OCI-LY7 (cell line): ENCODE measurements around the gene ANKDD1A. TPM values are rescaled to one million over a fixed set of nuclear protein-coding genes. Genes with fewer than 3 reads are reported as not detected.

Source experiments
- BruUV-seq: library from RNA; stranded (reverse); fragments of 400-500 nt; replicated peaks from 2 replicates; lab custom pipeline; 2021; lab: Mats Ljungman, UMichigan
- CTCF ChIA-PET: fragments of 300-600 bp; sonication (Branson Sonifier 250); formaldehyde crosslinking; loops from one replicate; lab custom pipeline; 2022; ENCODE audit warnings: antibody characterized with exemption; ENCODE audit not compliant: unreplicated experiment; lab: Charles Lee
- POLR2A ChIA-PET: fragments of 300-600 bp; sonication (Branson Sonifier 250); formaldehyde crosslinking; loops from one replicate; lab custom pipeline; 2022; ENCODE audit warnings: antibody characterized with exemption; lab: Charles Lee
- DNase-seq: peaks from one replicate; pipeline ENCODE4 v3.0.0-alpha.2; 2015; ENCODE audit warnings: low spot score
- H2AFZ ChIP-seq: fragments of 200-600 bp; sonication (generic), shearing (Covaris generic); 2 replicates; pipeline ENCODE4 v1.6.1; 2014; ENCODE audit warnings: mild to moderate bottlenecking, antibody characterized with exemption, low read length, moderate library complexity
- H3K27ac ChIP-seq: fragments of 200-600 bp; sonication (generic); 2 replicates; pipeline ENCODE4 v1.5.1; 2014; ENCODE audit warnings: mixed run types, low read depth, mild to moderate bottlenecking, moderate library complexity, low read length, inconsistent platforms; ENCODE audit not compliant: poor library complexity, severe bottlenecking
- H3K36me3 ChIP-seq: fragments of 200-600 bp; sonication (generic); 2 replicates; pipeline ENCODE4 v1.6.1; 2014; ENCODE audit warnings: mild to moderate bottlenecking, antibody characterized with exemption, low read length, moderate library complexity, mixed read lengths; ENCODE audit not compliant: insufficient read depth
- H3K4me1 ChIP-seq: fragments of 200-600 bp; sonication (generic); 2 replicates; pipeline ENCODE4 v1.5.1; 2014; ENCODE audit warnings: mild to moderate bottlenecking, low read length; ENCODE audit not compliant: insufficient read depth, poor library complexity, severe bottlenecking
- H3K4me2 ChIP-seq: fragments of 200-600 bp; sonication (generic); 2 replicates; pipeline ENCODE4 v1.6.1; 2014; ENCODE audit warnings: mild to moderate bottlenecking, low read length
- H3K4me3 ChIP-seq: fragments of 200-600 bp; sonication (generic); 2 replicates; pipeline ENCODE4 v1.5.1; 2014; ENCODE audit warnings: mild to moderate bottlenecking, low read depth, low read length; ENCODE audit not compliant: poor library complexity, severe bottlenecking
- H3K79me2 ChIP-seq: fragments of 200-600 bp; sonication (generic); 2 replicates; pipeline ENCODE4 v1.6.1; 2016; ENCODE audit warnings: low read depth, mild to moderate bottlenecking, low read length, moderate library complexity, mixed read lengths; ENCODE audit not compliant: insufficient read depth
- H3K9me2 ChIP-seq: fragments of 200-600 bp; sonication (generic); 2 replicates; pipeline ENCODE4 v1.6.1; 2016; ENCODE audit warnings: mild to moderate bottlenecking, low read length, mixed read lengths; ENCODE audit not compliant: insufficient read depth
- H3K9me3 ChIP-seq: fragments of 200-600 bp; sonication (generic); 2 replicates; pipeline ENCODE4 v1.6.1; 2014; ENCODE audit warnings: mild to moderate bottlenecking, mixed run types, low read length, mixed read lengths
- H4K20me1 ChIP-seq: fragments of 200-600 bp; sonication (generic); 2 replicates; pipeline ENCODE4 v1.6.1; 2014; ENCODE audit warnings: mild to moderate bottlenecking, antibody characterized with exemption, low read length, moderate library complexity, mixed read lengths; ENCODE audit not compliant: insufficient read depth
- CTCF ChIP-seq: fragments of 200-600 bp; sonication (generic); conservative IDR thresholded peaks from 2 replicates; pipeline ENCODE4 v1.5.1; 2014; ENCODE audit warnings: mild to moderate bottlenecking, antibody characterized with exemption, low read length, moderate library complexity, mixed read lengths
- EZH2phosphoT487 ChIP-seq: fragments of 200-600 bp; sonication (generic); IDR thresholded peaks from 2 replicates; pipeline ENCODE4 v1.6.1; 2018; ENCODE audit warnings: low read depth, borderline replicate concordance, mild to moderate bottlenecking, mixed run types, antibody characterized with exemption, low read length, moderate library complexity, mixed read lengths
- intact Hi-C: fragments of 100-400 bp; cut with micrococcal nuclease; formaldehyde crosslinking; loops from one replicate; pipeline ENCODE4 v1.10.0; 2022; ENCODE audit not compliant: unreplicated experiment
- total RNA-seq, 2 experiments: library from RNA; depleted of rRNA in 1 of 2; stranded (reverse); fragments of >200 nt in 1 of 2; shearing (Covaris generic) in 1 of 2; gene quantifications; 2 replicates each; pipeline ENCODE4 v1.2.3, GENCODE V29; 2014 to 2022

The ANKDD1A gene
- total RNA-seq, 2 experiments from 2014 or later: 2.1 to 5.1 TPM

DNA sequence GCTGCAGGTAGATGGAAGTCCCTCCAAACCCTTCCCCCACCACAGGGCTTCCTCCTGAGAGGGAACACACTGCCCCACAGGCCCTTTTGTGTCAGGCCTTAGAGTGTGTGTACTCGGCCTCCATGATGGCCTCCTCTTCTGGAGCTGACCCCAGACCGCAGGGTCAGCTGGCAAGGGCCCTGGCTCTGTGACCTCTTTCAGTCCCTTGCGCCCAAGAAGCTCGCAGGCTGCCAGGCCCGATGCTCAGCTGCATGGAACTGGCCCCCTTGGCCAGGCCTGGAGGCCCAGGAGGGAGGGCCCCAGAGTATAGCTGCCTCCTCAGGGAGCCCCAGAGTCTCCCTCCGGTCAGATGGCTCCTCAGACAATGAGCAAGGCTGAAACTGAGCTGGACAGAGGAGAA is 23.4 kb upstream of the ANKDD1A start:
- CTCF ChIA-PET: no interaction called here
- no peak overlapping the region for H2AFZ ChIP-seq
- BruUV-seq: no TSS peak

DNA sequence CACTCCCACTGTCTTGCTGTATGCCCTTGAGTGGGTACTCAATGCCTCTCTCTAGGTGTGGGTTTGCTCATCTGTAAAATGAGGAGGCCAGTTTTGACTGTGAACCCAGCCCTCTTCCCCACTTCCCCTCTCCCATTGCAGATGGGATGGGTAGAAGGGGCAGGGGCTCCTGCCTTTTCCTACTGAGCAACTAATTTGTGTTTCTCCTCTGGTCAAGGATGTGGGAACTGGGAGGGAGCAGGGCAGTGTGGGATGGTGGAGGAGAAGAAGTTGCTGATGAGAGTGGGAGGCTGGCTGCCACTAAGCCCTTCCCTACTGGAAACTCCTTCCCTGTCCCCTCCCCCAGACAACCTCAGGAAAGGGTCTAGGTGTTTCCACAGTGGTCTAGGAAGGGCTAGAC is 20.1 kb upstream of the ANKDD1A start:
- H3K4me2 ChIP-seq: peak overlapping the region; percentile 96
- ChIA-PET CTCF (no interaction called here), POLR2A (interaction anchor here (0.6 kb wide), 1 partner anchor 52 kb away, joined by 3 read pairs; no protein-coding TSS in a partner anchor)
- H3K9me3 ChIP-seq: no peaks in the 10 kb centered on the region
- H3K4me1 ChIP-seq: peaks cover 51% of the 10 kb centered on the region
- DNase-seq: no peak
- no TSS peak for BruUV-seq
- peak overlapping the region; percentile 9 for H3K4me3 ChIP-seq
- TF ChIP-seq CTCF: no peak
- no peaks in the 10 kb centered on the region for H3K36me3 ChIP-seq
- peak overlapping the region; percentile 95 for H3K27ac ChIP-seq
- no peaks in the 10 kb centered on the region for H3K79me2 ChIP-seq
- intact Hi-C loops: loop anchor here (5.0 to 10.0 kb wide), 2 partner anchors 406 to 1417 kb away; partner anchors contain the start of gene RNU5A-1
- H4K20me1 ChIP-seq: no peaks in the 10 kb centered on the region
- no peaks in the 10 kb centered on the region for H3K9me2 ChIP-seq
- peak overlapping the region; percentile 57; the same call in 1 of the 2 replicates for H2AFZ ChIP-seq

More for the DNA sequence above, 23.4 kb upstream of the ANKDD1A start:
- intact Hi-C loops: no loop called here
- Histone ChIP-seq H3K4me1 (peaks cover 35% of the 10 kb centered on the region), H4K20me1 (no peaks in the 10 kb centered on the region), H3K36me3 (no peaks in the 10 kb centered on the region), H3K9me3 (no peaks in the 10 kb centered on the region), H3K9me2 (no peaks in the 10 kb centered on the region), H3K79me2 (no peaks in the 10 kb centered on the region), H3K27ac (no peak overlapping the region), H3K4me3 (no peak overlapping the region), H3K4me2 (no peak overlapping the region)
- POLR2A ChIA-PET: interaction anchor here (1.5 kb wide), 1 partner anchor 47 kb away, joined by 3 read pairs; no protein-coding TSS in a partner anchor
- DNase-seq: no peak
- TF ChIP-seq EZH2phosphoT487: no peak
- TF ChIP-seq CTCF: no peak

DNA sequence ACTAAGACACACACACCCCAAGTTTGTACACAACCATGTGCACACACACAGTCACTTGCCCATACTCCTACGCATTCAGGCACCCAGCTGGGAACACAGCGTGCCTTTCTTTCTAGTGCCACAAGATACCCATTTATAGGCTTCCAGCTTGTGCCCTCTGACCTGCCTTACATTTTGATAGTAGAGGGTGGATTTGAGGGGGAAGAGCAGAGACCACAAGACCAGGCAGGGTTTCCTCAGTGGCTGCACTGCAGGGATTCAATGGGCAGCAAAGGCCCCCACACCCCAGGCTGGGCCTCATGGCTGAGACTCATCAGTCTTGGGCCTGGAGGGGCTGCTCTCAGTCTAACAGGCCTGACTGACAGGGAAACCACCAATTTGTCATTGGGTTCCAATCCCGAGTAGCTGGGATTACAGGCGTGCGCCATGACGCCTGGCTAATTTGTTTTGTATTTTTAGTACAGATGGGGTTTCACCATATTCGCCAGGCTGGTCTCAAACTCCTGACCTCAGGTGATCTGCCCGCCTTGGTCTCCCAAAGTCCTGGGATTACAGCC is 18.8 kb upstream of the ANKDD1A start:
- POLR2A ChIA-PET: interaction anchor here (0.6 to 2.6 kb wide), 8 partner anchors 11 to 92 kb away, joined by 3 to 21 read pairs (median 5); partner anchors contain the start of genes PIF1 and PLEKHO2
- H3K4me2 ChIP-seq: peak overlapping the region; percentile 96
- CTCF ChIA-PET: no interaction called here
- H3K79me2 ChIP-seq: no peaks in the 10 kb centered on the region
- no peak for DNase-seq
- no TSS peak for BruUV-seq
- peak overlapping the region; percentile 95 for H3K27ac ChIP-seq
- no peaks in the 10 kb centered on the region for H4K20me1 ChIP-seq
- no peaks in the 10 kb centered on the region for H3K36me3 ChIP-seq
- H3K9me2 ChIP-seq: no peaks in the 10 kb centered on the region
- H3K4me1 ChIP-seq: peaks cover 62% of the 10 kb centered on the region
- no peaks in the 10 kb centered on the region for H3K9me3 ChIP-seq
- intact Hi-C loops: loop anchor here (5.0 to 10.0 kb wide), 2 partner anchors 404 to 1418 kb away; partner anchors contain the start of gene RNU5A-1
- H3K4me3 ChIP-seq: peak overlapping the region; percentile 72
- H2AFZ ChIP-seq: peak overlapping the region; percentile 57; the same call in 1 of the 2 replicates
- TF ChIP-seq EZH2phosphoT487: no peak
- TF ChIP-seq CTCF: no peak
